Inflammatory macrophage treated with lipopolysaccharide for 4 hours (primary cell): ENCODE data around the gene ANAPC15.

ENCODE experiments used
- DNase-seq: peaks from one replicate; pipeline ENCODE4 v3.0.0-alpha.2; 2020

ANAPC15 gene

DNA sequence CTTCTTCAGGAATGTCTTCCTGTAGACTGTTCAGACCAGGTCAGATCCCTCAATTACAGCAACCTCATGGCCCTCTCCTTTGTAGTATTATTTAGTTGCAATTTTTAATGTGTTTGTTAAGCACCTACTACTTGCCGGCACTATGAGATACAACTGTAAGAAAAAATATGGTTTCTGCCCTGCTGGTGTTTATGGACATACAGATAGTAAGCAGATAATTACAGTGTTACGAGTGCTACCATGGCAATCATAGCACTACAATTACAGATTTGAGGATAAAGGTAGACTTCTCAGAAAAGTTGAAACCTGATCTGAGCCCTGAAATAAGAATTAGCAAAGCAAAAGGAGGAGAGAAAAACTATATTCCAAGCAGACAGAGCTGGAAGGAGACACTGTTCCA lies 29.1 kb downstream of the ANAPC15 start:
- DNase-seq, result no peak

DNA sequence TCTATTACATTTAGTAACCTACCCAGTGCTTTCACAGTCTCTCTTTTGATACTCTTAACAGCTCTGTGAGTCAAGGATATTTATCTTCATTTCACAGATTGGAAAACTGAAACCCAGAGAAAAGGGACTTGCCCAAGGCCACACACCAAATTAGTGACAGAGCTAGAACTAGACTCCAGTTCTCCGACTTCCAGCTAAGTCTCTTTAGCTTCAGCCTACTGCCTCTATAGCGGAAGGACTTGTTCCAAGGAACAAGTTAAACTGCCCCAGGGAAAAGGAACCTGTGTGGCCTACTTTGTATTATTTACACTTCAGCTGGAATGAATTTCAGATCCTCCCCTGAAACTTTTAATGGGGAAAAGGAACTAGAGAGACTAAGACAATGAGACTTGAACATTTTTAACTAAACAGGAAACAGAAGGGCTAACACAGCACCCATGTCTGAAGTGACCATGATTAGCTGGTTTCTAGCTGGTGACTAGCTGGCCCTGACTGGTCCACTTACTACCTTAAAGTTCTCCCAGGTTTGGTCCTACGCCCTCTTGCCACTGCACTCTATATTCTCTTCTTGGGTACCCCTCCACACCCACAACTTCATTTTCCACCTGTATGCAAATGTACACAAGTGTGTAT lies 30.6 kb downstream of the ANAPC15 start:
- peak; percentile 77 for DNase-seq

DNA sequence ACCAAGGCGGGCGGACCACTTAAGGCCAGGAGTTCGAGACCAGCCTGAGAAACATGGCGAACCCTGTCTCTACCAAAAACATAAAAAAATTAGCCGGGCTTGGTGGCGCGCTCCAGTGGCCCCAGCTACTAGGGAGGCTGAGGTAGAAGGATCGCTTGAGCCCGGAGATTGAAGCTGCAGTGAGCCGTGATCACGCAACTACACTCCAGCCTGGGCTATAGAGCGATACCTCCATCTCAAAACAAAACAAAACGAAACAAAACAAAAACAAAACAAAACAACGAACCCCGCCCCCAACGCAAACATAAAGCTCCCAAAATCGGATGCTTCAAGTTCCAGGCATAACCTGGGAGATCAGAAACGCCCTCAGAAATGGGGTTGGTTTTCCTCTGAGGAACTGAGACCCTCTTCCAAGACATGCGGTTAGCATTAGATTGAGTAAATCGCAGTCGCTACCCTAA lies 31.3 kb downstream of the ANAPC15 start:
- DNase-seq, result no peak

DNA sequence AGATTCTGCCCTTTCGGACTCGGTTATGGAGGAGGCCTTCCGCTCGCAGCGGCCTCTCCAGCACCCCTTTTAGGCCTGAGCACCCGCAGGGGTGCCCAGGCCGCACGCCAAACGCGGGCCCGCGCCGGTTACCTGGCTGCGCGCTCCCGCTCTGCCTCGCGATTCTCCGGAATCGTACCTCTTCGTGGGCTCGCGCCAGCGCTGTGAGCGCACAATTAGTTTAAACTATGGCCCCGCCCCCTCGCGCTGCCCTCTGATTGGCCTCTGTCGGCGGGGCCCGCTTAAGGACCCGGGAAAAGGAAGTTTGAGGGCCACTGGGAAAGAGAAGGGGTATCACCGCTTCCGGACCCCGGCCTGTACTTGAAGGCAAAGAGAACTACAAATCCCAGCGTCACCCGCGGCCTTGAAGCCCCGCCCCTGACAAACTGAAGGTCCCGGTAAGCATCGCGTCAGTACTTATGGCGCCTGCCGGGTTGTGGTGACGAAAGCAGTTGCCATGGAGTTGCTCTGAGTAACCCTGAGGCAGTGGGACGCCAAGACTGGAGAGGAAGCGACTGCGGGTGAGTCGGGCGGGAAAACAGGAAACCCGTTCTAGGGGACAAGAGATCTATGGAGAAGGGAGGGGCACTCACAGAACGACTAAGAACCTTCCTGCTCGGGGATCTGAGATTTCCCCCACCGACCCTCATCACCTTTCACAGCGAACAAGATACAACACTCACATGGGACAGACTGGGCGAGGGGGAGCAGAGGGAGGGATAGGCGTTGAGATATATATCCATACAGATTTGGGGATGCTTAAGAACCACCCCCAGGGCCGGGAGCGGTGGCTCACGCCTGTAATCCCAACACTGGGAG lies 31.9 kb downstream of the ANAPC15 start, which contains the start of the genes LRRC51 and NUMA1:
LRRC51 (plus strand) TSS at position 525 of the 858 bp plus-strand sequence. CDS start 8,234 bp downstream, outside the sequence.
NUMA1 (minus strand) TSS at position 217 of the 858 bp plus-strand sequence. CDS start 44,599 bp downstream, outside the sequence.
- peak; percentile 100 for DNase-seq

DNA sequence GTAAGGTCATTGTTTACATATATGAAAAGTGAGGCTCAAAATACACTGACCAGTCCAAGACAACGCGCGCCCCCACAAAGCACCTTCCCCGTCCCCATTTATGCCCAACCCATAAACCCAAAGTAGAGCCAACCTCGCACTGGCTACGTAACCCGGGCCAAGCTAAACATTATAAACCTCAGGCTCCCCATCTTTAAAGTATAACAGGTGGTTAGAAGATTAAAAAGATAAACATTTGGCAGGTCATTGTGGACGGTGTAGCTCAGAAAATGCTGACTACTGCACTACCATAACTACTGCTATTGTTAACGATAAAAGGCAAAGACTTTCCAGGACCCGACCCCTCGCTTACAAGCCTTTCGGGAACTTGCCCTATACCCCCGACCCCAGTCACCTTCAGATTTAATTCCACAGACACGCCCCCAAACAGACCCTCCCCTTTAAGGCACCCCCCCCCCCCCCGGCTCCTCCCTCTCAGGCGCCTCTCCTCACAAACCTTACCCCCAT lies 32.6 kb downstream of the ANAPC15 start:
- DNase-seq, result no peak

DNA sequence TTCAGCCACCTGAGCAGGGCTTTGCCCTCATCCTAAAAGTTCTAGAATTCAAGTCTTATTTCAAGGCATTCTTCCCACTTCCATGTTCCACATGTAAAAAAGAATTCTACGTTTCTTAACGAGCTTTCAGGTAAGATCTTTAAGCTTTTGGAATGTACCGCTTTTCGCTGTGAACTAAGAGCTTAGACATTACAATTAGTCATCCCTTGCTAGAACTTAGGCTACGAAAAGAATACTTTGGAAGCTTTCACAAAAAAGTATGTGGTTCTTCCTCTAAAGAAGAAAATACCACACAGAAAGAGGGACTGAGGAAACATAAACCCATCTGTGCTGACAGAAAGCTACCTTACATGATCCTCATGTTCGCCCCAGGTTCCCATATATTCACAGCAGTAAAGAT lies 34.0 kb downstream of the ANAPC15 start:
- DNase-seq, result no peak

DNA sequence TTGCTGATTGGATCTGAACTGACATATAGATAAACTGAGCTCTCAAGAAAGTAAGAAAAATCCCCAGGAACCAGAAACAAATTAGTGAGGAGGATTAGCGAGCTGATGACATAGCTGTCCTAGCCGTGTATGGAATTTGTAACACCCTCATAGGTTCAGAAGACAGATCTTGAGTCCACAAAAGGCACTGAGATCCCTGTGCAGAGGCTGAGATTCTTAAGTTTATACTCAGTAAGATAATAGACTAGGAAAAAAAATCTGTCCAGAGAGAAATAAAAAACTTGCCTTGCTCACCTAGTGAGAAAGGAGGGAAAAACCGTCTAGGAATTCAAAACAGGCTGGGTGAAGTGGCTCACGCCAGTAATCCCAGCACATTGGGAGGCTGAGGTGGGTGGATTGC lies 36.7 kb downstream of the ANAPC15 start:
- no peak for DNase-seq

DNA sequence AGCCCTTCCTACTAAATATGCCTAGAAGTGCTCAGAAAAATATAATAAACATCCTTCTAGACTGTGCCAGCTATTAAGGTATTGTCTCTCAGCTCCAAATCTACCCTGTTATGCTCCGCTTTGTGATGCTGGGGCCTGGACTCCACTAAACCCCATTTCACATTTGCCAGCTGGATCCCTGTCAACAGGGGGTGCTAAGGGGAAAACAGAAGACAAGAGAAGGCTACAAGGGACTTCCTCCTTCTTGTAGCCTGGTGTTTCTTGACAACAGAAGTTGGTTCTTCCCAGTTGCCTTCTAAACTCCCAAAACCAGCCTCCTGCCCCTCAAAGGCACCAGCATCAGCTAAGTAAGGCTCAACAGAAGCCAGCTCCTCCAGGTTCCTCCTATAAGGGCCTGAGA lies 37.4 kb downstream of the ANAPC15 start:
- peak; percentile 71 for DNase-seq

DNA sequence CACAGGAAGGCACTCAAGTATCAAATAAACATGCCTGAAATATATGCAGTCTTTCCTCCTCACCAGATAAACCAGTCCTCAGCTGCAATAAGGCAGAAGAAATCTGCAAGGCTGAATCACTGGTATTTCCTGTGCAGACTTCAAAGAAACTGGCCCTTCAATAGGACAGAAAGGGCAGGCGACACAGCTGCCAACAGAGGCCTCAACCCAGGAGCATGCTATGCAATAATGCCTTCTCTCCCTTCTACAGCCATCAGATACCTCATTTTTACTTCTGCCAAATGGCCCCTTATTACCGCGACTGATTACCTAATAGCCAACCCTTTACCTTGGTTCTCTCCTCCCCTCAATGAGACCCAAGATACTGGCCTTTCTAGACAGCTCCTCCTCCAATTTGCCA lies 40.1 kb downstream of the ANAPC15 start:
- peak; percentile 50 for DNase-seq

DNA sequence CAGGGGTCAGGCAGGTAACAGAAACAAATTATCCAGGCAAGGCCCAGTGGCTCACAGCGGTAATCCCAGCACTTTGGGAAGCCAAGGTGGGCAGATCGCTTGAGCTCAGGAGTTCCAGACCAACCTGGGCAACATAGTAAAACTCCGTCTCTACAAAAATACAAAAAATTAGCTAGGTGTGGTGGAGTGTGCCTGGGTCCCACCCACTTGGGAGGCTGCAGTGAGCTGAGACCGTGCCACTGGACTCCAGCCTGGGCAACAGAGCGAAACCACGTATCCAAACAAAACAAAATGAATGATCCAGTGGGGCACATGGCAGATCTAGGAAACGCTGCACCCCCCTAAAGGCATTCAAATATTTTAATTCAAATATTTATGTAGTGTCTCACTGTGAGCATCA lies 42.0 kb downstream of the ANAPC15 start:
- DNase-seq, result no peak

DNA sequence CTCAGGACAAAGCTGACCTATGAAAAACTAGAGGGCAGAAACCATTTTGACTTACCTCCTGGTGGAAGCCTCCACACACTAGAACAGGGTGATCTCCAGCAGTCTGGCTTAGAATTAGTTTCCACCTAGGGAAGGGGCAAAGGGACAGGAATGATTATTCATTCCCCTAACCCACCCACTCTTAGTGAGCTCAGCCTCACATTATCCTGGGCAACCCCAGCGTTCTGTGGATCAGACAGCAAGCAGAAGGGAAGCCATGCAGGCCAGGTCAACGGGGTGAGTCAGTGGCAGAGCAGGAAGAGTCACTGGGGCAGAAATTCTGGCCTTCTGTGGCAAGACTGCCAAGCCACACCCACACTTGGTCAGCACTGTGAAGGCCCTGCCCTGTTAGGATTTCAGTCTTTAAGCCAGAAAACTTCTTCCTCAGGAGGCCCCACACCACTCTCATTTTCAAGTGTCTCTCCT lies 42.7 kb downstream of the ANAPC15 start:
- peak; percentile 97 for DNase-seq

DNA sequence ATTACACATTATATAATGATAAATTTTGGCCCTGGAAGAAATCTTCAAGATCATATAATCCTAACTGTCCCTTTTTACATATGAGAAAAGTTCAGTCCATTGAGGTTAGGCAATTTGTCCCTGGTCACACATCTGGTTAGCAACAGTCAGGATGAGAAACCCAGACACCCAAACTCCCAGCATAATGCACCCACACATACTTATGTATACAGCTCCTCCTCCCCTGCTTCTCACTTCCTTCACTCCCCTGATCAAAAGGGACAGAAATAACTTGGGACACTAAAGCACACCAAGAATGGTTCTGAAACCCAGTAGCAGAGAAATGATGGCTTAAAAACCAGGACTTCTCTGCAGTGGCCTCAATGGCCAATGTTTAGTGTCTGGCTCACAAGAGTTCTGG lies 43.3 kb downstream of the ANAPC15 start:
- DNase-seq, result peak; percentile 78

DNA sequence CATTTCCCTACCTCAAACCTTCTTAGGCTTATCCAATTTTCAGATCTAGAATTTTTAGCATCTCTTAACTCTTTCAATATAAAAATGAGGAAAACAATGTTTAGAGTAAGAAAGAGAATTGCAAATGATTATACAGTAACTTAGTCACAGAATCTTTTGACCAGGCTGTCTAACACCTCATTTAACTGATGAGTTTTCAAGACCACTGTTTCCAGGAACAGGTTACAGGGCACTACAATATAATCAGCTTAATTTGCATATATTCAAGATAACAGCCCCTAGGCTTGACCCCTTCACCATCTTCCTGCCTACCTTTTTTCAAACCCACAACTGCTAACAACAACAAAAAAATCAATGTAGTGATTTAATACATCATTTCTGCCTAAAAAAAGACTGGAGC lies 44.8 kb downstream of the ANAPC15 start:
- no peak for DNase-seq

DNA sequence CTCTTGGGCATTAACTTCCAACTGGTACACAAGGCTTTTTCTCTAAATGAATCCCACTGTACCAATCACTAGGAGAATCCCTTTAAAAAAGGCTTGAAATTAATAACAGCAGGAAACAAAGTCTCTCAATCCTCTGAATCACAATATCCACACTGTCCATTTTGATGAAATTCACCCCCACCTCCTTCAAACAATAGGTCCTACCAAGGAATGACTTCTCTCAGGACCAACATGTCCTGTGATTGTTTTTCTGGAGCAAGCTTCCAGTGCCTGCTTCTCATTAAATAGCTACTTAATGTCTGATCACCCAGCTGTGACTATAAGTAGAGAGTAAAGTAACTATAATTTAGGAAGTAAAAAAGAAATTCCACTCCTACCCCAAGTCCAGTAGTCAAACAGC lies 45.2 kb downstream of the ANAPC15 start:
- DNase-seq, result no peak

DNA sequence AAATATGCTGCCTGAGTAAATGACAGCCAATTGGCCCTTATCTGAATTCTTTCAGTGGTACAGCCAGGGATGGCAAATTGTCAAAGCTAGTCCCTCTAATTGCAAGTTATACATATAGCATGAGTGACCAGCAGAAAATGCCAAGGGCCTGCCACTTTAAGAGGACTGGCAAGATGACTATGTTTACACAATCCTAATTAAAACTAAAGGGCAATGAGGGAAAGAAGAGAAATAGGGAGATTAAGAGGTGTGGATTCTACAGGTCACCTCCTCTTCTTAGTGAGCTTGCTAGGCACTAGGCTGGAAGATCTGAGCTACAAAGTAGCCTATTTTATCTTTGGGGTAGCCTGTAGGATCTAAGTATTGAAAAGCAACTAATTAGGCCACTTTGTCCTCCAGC lies 45.6 kb downstream of the ANAPC15 start:
- DNase-seq, result no peak

DNA sequence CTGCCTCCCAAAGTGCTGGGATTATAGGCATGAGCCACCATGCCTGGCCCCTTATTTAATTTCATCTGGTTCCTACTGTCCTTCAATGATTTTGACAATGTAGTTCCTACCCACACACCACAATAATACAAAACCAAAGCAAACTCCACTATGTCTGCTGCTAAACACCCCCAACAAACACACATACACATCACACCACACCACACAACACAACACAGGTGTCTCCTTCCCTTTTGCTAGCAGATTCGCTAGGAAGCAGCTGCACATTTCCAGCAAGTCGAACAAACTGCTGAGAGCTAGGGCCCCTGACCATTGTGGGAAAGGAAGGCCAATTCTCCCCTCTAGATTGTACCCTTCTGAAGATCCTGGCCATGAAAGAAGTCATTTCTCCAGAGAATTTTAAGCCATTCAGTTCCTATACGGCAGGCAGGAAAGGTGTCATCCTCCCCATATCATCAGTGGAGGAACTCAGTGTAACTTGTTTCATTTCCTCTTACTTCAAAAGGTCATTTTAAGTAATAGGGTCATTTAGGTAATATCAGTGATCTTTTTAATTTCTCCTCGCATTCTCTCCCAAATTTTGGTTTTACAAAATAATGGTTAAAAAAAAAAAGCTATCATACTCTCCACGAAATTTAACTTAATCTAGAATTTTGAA lies 50.6 kb downstream of the ANAPC15 start:
- DNase-seq, result peak; percentile 21
